ENCODE measurements around the gene PUS1.

The PUS1 gene

GRCh38 chr12:131986361-131986760 is 57.3 kb downstream of the PUS1 start:
- TF ChIP-seq TAF1 (IDR thresholded peaks at IDR 0.05; ENCODE audit: borderline replicate concordance, low read depth, low read length) = no peak
- TF ChIP-seq POLR2AphosphoS5 (IDR thresholded peaks at IDR 0.05; ENCODE audit: low read depth, low read length) = no peak
- no peak for TF ChIP-seq POLR2A (IDR thresholded peaks at IDR 0.05; ENCODE audit: low read depth, low read length)
- DNase-seq (ENCODE audit: insufficient read length) (no peak), FAIRE-seq (no peak)

DNA sequence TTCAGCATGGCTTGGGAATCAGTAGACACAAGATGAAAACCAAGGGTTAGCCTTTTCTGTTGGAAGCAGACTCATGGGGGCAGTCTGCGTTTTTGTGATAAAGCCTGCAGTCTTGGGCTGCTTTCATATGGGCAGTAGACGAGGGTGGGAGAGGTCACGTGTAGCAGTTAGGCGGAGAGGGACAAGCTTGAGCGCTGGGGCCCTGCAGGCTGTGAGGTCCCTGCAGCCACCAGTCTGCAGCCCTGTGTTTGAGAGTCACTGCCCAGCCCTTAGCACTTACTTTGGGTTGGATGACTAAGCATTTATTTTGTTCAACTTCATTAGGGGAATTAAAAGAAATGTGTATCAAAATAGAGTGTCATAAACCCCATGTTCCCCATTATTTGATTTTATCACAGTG is 57.8 kb downstream of the PUS1 start:
- FAIRE-seq = no peak
- no peak for DNase-seq (ENCODE audit: insufficient read length)
- TF ChIP-seq POLR2AphosphoS5 (IDR thresholded peaks at IDR 0.05; ENCODE audit: low read depth, low read length) (peak; percentile 29; the same call in 1 of the 2 replicates), POLR2A (IDR thresholded peaks at IDR 0.05; ENCODE audit: low read depth, low read length) (peak; percentile 26; the same call in 1 of the 2 replicates), TAF1 (IDR thresholded peaks at IDR 0.05; ENCODE audit: borderline replicate concordance, low read depth, low read length) (no peak)

- TF ChIP-seq POLR2A (IDR thresholded peaks at IDR 0.05; ENCODE audit: low read depth, low read length) (no peak), TAF1 (IDR thresholded peaks at IDR 0.05; ENCODE audit: borderline replicate concordance, low read depth, low read length) (no peak), POLR2AphosphoS5 (IDR thresholded peaks at IDR 0.05; ENCODE audit: low read depth, low read length) (no peak)
- no peak for DNase-seq (ENCODE audit: insufficient read length)
- no peak for FAIRE-seq
These were observed 58.5 kb downstream of the PUS1 start for GRCh38 chr12:131987552-131987951.

DNA sequence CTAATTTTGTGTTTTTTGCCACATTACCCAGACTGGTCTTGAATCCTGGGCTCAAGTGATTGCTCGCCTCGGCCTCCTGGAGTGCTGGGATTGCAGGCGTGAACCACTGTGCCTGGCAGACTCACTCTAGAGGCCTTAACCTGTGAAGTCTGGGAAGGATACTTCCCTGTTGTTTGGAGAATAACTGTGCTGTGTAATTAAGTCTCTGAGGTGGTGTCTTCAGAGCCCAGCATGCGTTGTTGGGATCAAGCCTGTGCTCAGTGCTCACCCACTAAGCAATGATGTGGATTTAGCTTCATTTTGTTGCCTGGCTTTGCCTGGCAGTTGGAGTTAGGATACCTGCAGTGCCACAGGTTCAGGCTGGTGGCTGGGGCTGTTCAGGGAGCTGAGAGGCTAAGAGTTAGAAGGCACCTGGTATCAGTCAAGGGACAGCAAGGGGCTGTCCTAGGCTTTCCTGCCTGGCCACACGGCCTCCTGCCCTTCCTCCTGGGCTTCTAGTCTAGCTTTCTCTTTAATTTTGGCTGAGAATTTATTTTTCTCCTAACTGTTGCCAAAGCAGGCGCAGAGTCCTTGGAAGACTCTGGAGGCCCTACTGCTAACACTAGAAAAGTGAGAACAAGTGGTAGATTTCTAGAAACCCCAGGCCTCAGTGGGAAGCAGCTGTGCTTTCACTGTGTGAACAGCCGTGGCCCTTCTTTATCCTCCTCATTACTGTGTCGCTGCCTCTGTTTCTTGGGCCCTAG is 59.1 kb downstream of the PUS1 start:
- DNase-seq (ENCODE audit: insufficient read length) (no peak), FAIRE-seq (no peak)
- no peak for TF ChIP-seq TAF1 (IDR thresholded peaks at IDR 0.05; ENCODE audit: borderline replicate concordance, low read depth, low read length)
- no peak for TF ChIP-seq POLR2A (IDR thresholded peaks at IDR 0.05; ENCODE audit: low read depth, low read length)
- TF ChIP-seq POLR2AphosphoS5 (IDR thresholded peaks at IDR 0.05; ENCODE audit: low read depth, low read length) = no peak

GRCh38 chr12:131989021-131989420 is 59.9 kb downstream of the PUS1 start:
- DNase-seq (ENCODE audit: insufficient read length) (no peak), FAIRE-seq (no peak)
- TF ChIP-seq TAF1 (IDR thresholded peaks at IDR 0.05; ENCODE audit: borderline replicate concordance, low read depth, low read length) (no peak), POLR2A (IDR thresholded peaks at IDR 0.05; ENCODE audit: low read depth, low read length) (no peak), POLR2AphosphoS5 (IDR thresholded peaks at IDR 0.05; ENCODE audit: low read depth, low read length) (no peak)

DNA sequence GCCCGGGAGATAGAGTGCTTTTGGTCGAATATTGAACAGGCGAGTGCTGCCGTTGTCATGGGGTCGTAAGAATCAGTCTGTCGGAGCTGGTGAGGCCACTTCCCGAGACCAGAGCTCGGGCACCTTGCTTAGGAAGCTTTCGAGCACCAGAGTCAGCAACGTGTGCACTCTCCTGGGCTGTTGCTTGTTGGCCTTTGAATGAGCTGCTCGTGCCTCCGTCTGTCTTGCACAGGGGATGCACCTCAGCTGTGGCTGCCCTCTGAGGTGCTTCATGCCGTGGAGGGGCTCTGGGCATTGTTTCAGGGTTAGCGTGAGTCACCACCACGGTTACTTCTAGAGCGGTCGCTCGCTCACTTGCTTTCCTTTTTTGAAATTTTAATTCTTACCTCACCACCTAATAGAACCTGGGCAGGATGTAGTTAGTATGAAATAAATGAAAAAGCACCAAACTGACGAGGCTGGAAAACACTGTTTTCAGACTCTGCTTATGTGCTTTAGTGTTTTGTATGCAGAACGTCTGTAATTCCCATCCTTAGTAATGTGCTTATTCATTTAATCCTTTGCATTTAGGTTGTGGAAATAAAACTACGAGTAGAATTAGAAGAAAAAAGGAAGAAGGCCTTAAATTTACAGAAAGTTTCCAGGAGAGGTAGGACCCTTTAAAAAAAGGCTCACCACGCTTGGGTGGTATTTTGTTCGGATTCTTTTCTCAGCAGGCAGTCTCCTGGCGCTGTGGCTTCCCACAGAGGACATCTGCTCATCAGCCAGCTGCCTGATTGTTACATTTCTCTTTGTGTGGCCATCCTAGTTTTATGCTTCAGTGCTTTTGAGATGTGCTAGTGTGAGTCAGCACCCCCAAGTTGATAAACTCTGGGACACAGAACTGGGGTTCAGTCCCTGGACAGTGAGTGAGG is 61.2 kb downstream of the PUS1 start:
- DNase-seq (ENCODE audit: insufficient read length) = no peak
- no peak for FAIRE-seq
- TF ChIP-seq POLR2A (IDR thresholded peaks at IDR 0.05; ENCODE audit: low read depth, low read length) = no peak
- no peak for TF ChIP-seq POLR2AphosphoS5 (IDR thresholded peaks at IDR 0.05; ENCODE audit: low read depth, low read length)
- no peak for TF ChIP-seq TAF1 (IDR thresholded peaks at IDR 0.05; ENCODE audit: borderline replicate concordance, low read depth, low read length)

DNA sequence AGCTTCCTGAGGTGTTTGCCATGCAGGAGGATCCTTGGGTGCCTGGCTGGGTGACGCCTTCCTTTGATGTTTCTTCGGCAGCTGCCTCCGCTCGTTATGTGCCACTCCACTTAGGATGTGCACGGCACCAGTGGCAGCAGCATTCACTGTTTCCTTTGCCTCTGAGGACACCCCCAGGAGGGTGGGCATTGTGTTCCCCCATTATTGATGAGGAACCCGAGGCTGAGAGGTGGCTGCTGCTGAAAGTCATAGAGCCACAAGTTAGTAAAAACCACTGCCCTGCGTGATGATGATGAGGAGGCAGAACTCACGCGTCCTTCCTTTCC is 61.9 kb downstream of the PUS1 start:
- TF ChIP-seq TAF1 (IDR thresholded peaks at IDR 0.05; ENCODE audit: borderline replicate concordance, low read depth, low read length) (no peak), POLR2AphosphoS5 (IDR thresholded peaks at IDR 0.05; ENCODE audit: low read depth, low read length) (no peak), POLR2A (IDR thresholded peaks at IDR 0.05; ENCODE audit: low read depth, low read length) (no peak)
- DNase-seq (ENCODE audit: insufficient read length) = no peak
- no peak for FAIRE-seq

- DNase-seq (ENCODE audit: insufficient read length) = no peak
- no peak for TF ChIP-seq POLR2AphosphoS5 (IDR thresholded peaks at IDR 0.05; ENCODE audit: low read depth, low read length)
- TF ChIP-seq TAF1 (IDR thresholded peaks at IDR 0.05; ENCODE audit: borderline replicate concordance, low read depth, low read length) = no peak
- TF ChIP-seq POLR2A (IDR thresholded peaks at IDR 0.05; ENCODE audit: low read depth, low read length) = no peak
- FAIRE-seq = no peak
These were observed 62.8 kb downstream of the PUS1 start for GRCh38 chr12:131991816-131992430.

- TF ChIP-seq TAF1 (IDR thresholded peaks at IDR 0.05; ENCODE audit: borderline replicate concordance, low read depth, low read length) (no peak), POLR2A (IDR thresholded peaks at IDR 0.05; ENCODE audit: low read depth, low read length) (no peak), POLR2AphosphoS5 (IDR thresholded peaks at IDR 0.05; ENCODE audit: low read depth, low read length) (no peak)
- FAIRE-seq (no peak), DNase-seq (ENCODE audit: insufficient read length) (no peak)
These were observed 65.5 kb downstream of the PUS1 start for GRCh38 chr12:131994589-131994988.

All from GM12892 (cell line).